HG02884 (cell line): ENCODE results near the gene ZNF485.

ENCODE experiments used
- ATAC-seq: cut with Tn5 transposase; IDR thresholded peaks from one replicate; pipeline ENCODE4 v1.9.1; 2021; ENCODE audit warnings: mild to moderate bottlenecking, moderate library complexity; ENCODE audit not compliant: unreplicated experiment

ZNF485 gene

DNA sequence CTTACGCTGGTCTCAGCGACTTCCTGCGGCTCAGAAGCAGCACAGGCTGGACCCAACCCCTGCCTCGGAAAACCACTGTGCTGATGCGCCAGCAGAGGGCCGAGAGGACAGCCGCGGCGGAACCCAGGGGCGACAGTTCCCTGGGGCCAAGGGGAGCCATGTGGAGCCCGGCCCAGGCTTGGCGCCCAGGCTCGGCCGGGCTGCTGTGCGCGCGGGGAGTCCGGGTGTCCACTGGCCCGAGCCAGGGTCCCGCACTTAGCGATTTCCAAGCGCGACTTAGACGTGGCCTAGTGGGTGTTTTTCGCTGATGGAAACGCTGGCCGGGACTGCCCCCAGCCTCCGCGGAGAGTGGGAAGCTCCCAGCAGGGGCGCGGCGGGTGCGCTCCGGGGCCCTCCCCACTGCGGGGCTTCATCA, 61.1 kb downstream of the ZNF485 start:
- ATAC-seq, result no peak
